ENCODE results near the gene NPBWR2. TPM values are rescaled to one million over a fixed set of nuclear protein-coding genes. Genes with fewer than 3 reads are reported as not detected.
A peak's percentile ranks its signal among the peaks of the same experiment; 100 is the strongest.

Gene NPBWR2
- total RNA-seq, 1 experiment from 2014 or later = not detected

GRCh38 chr20:64146936-64147477 is 39.6 kb upstream of the NPBWR2 start:
- H3K9me3 Mint-ChIP-seq = peaks cover 31% of the 10 kb centered on the region
- POLR2A ChIA-PET = no interaction called here
- CTCF ChIA-PET = interaction anchor here (1.5 kb wide), 1 partner anchor 42 kb away, joined by 3 read pairs; no protein-coding TSS in a partner anchor
- ATAC-seq (no peak), DNase-seq (ENCODE audit: low spot score) (peak; percentile 6)
- H3K27me3 Mint-ChIP-seq (ENCODE audit: low read depth) = no peaks in the 10 kb centered on the region; the same call in 1 of the 2 replicates
- peaks cover 26% of the 10 kb centered on the region for H3K36me3 Mint-ChIP-seq
- TF ChIP-seq NFYB (CRISPR knock-in tag; conservative IDR thresholded peaks at IDR 0.05; ENCODE audit: low read depth) (no peak), TEAD4 (CRISPR knock-in tag; IDR thresholded peaks at IDR 0.05) (no peak), ZNF281 (CRISPR knock-in tag; IDR thresholded peaks at IDR 0.05) (no peak), ATF2 (CRISPR knock-in tag; IDR thresholded peaks at IDR 0.05; ENCODE audit: borderline replicate concordance, low read depth) (no peak), FOXJ3 (CRISPR knock-in tag; IDR thresholded peaks at IDR 0.05; ENCODE audit: borderline replicate concordance) (no peak), CTCF (IDR thresholded peaks at IDR 0.05) (no peak), ATF3 (CRISPR knock-in tag; conservative IDR thresholded peaks at IDR 0.05) (no peak), GTF2I (CRISPR knock-in tag; conservative IDR thresholded peaks at IDR 0.05) (no peak), ZNF138 (CRISPR knock-in tag; conservative IDR thresholded peaks at IDR 0.05) (no peak), MXD4 (CRISPR knock-in tag; IDR thresholded peaks at IDR 0.05; ENCODE audit: borderline replicate concordance) (no peak), PRDM15 (CRISPR knock-in tag; IDR thresholded peaks at IDR 0.05) (no peak), ZSCAN18 (CRISPR knock-in tag; IDR thresholded peaks at IDR 0.05) (no peak), ZNF425 (CRISPR knock-in tag; conservative IDR thresholded peaks at IDR 0.05) (no peak)
- no peak overlapping the region; the same call in 1 of the 2 replicates for H3K27ac Mint-ChIP-seq
- H3K4me3 Mint-ChIP-seq = no peak overlapping the region
- H3K4me1 Mint-ChIP-seq = peaks cover 17% of the 10 kb centered on the region

Data from WTC11 (cell line).